Esophagus squamous epithelium (tissue), 4 donors: ENCODE measurements around the gene LAT.

Experiments used
- CTCF ChIP-seq, 6 experiments: fragments of 450-650 bp in 4 of 6; fragments of 200-600 bp in 2 of 6; sonication (generic) in 2 of 6; IDR thresholded peaks; one replicate each; pipeline ENCODE4 v1.5.1; 2016 to 2019; ENCODE audit warnings: antibody characterized with exemption in 6 of 6, mild to moderate bottlenecking in 4 of 6, moderate library complexity in 4 of 6
- POLR2A ChIP-seq, 4 donors: fragments of 450-650 bp; IDR thresholded peaks; one replicate each; pipeline ENCODE4 v1.6.1; 2017; ENCODE audit warnings: antibody characterized with exemption in 4 of 4, mild to moderate bottlenecking in 4 of 4, moderate library complexity in 3 of 4

- TF ChIP-seq CTCF (IDR thresholded peaks at IDR 0.05), result peak in 1 of 6 experiments; percentile 28
- peak in 1 of 4 donors; percentile 27 for TF ChIP-seq POLR2A (IDR thresholded peaks at IDR 0.05)
Observed at GRCh38 chr16:28950648-28951409, 34.0 kb upstream of the LAT start, which contains the start of gene NFATC2IP.
